Endothelial cell of umbilical vein (primary cell): ENCODE results near the gene SEC16B. TPM values are rescaled to one million over a fixed set of nuclear protein-coding genes. Genes with fewer than 3 reads are reported as not detected.

Experiments
- BruUV-seq: library from RNA; stranded (reverse); fragments of 400-500 nt; replicated peaks from 2 replicates; lab custom pipeline; 2021; lab: Mats Ljungman, UMichigan
- CTCF ChIA-PET: fragments of 300-600, 350-600 bp; sonication (Branson Sonifier 250); formaldehyde crosslinking; loops from one replicate; lab custom pipeline; 2021; ENCODE audit warnings: antibody characterized with exemption, inconsistent platforms; lab: Charles Lee
- POLR2A ChIA-PET: fragments of 300-600, 350-600 bp; sonication (Branson Sonifier 250); formaldehyde crosslinking; loops from one replicate; lab custom pipeline; 2021; ENCODE audit warnings: antibody characterized with exemption, inconsistent platforms; lab: Charles Lee
- DNase-seq: peaks from one replicate; pipeline ENCODE4 v3.0.0-alpha.2; 2011; ENCODE audit warnings: low read depth, low spot score
- FAIRE-seq: peaks from 2 replicates; lab custom pipeline; 2011; peaks lifted over from hg19 to GRCh38; lab: Jason Lieb, UNC
- H2AFZ ChIP-seq: 2 replicates; pipeline ENCODE4 v1.6.0; 2012; ENCODE audit warnings: low read depth, low read length, control low read depth, inconsistent platforms
- H3K27ac ChIP-seq: 2 replicates; pipeline ENCODE4 v1.5.1; 2011; ENCODE audit warnings: low read depth, mild to moderate bottlenecking, control low read depth, low read length, moderate library complexity; ENCODE audit not compliant: insufficient read depth
- H3K27me3 ChIP-seq, 2 experiments: 2 replicates each; pipeline versions ENCODE4 v1.6.0 to v1.6.1; 2011; ENCODE audit warnings: low read length in 2 of 2, mixed read lengths in 1 of 2; ENCODE audit not compliant: control insufficient read depth in 2 of 2, insufficient read depth in 2 of 2
- H3K36me3 ChIP-seq, 2 experiments: 2 replicates in 1 of 2; 3 replicates in 1 of 2; pipeline ENCODE4 v1.5.1; 2011; ENCODE audit warnings: low read length in 2 of 2, mild to moderate bottlenecking in 1 of 2, moderate library complexity in 1 of 2; ENCODE audit not compliant: control insufficient read depth in 2 of 2, insufficient read depth in 2 of 2; ENCODE audit errors: extremely low read depth in 1 of 2
- H3K4me1 ChIP-seq: 3 replicates; pipeline ENCODE4 v1.5.1; 2011; ENCODE audit warnings: mild to moderate bottlenecking, low read length; ENCODE audit not compliant: control insufficient read depth, insufficient read depth; ENCODE audit errors: extremely low read depth
- H3K4me2 ChIP-seq: 2 replicates; pipeline ENCODE4 v1.6.1; 2011; ENCODE audit warnings: low read length, control low read depth, mixed read lengths; ENCODE audit not compliant: insufficient read depth
- H3K4me3 ChIP-seq, 3 experiments: fragments of 200-600 bp in 1 of 3; sonication (generic), shearing (Covaris generic) in 1 of 3; replicated peaks in 1 of 3; 2 replicates each; pipeline ENCODE4 v1.5.1; 2011 to 2016; ENCODE audit warnings: control low read depth in 3 of 3, low read length in 3 of 3, mild to moderate bottlenecking in 2 of 3, inconsistent platforms in 1 of 3, low read depth in 1 of 3, moderate library complexity in 1 of 3; ENCODE audit not compliant: insufficient read depth in 1 of 3
- H3K79me2 ChIP-seq: 2 replicates; pipeline ENCODE4 v1.6.0; 2012; ENCODE audit warnings: low read length, inconsistent platforms; ENCODE audit not compliant: control insufficient read depth, insufficient read depth
- H3K9ac ChIP-seq: replicated peaks from 2 replicates; pipeline ENCODE3; 2011; ENCODE audit warnings: low read length, control low read depth; ENCODE audit not compliant: insufficient read depth; ENCODE audit errors: extremely low read depth
- H3K9me1 ChIP-seq: replicated peaks from 3 replicates; pipeline ENCODE4 v1.6.0; 2011; ENCODE audit warnings: mild to moderate bottlenecking, low read length; ENCODE audit not compliant: control insufficient read depth, insufficient read depth; ENCODE audit errors: extremely low read depth
- H3K9me3 ChIP-seq: replicated peaks from 2 replicates; pipeline ENCODE4 v1.5.1; 2012; ENCODE audit warnings: low read length, inconsistent platforms; ENCODE audit not compliant: control insufficient read depth, insufficient read depth
- H4K20me1 ChIP-seq: replicated peaks from 2 replicates; pipeline ENCODE3; 2011; ENCODE audit warnings: mild to moderate bottlenecking, low read length; ENCODE audit not compliant: control insufficient read depth, insufficient read depth; ENCODE audit errors: extremely low read depth
- CTCF ChIP-seq, 2 donors: IDR thresholded peaks; 1 replicate in 1 of 2; 2 replicates in 1 of 2; pipeline ENCODE4 v1.5.1; 2011; ENCODE audit warnings: low read length in 2 of 2, mild to moderate bottlenecking in 2 of 2, moderate library complexity in 2 of 2, control low read depth in 1 of 2, inconsistent platforms in 1 of 2, low read depth in 1 of 2; ENCODE audit not compliant: insufficient read depth in 1 of 2; ENCODE audit errors: extremely low read depth in 1 of 2
- EZH2 ChIP-seq: IDR thresholded peaks from 2 replicates; pipeline ENCODE4 v1.6.1; 2012; ENCODE audit warnings: borderline replicate concordance, low read depth, mild to moderate bottlenecking, moderate library complexity, low read length, inconsistent platforms; ENCODE audit not compliant: severe bottlenecking
- FOS ChIP-seq: IDR thresholded peaks from 2 replicates; pipeline ENCODE4 v1.6.1; 2011; ENCODE audit warnings: mild to moderate bottlenecking, low read length, moderate library complexity, borderline replicate concordance; ENCODE audit not compliant: insufficient read depth
- GATA2 ChIP-seq: IDR thresholded peaks from 2 replicates; pipeline ENCODE4 v1.7.0; 2011; ENCODE audit warnings: low read depth, mild to moderate bottlenecking, moderate library complexity, mixed read lengths, low read length; ENCODE audit not compliant: insufficient read length, insufficient read depth
- JUN ChIP-seq: IDR thresholded peaks from 2 replicates; pipeline ENCODE4 v1.6.1; 2011; ENCODE audit warnings: borderline replicate concordance, low read depth; ENCODE audit not compliant: insufficient read length, insufficient read depth
- MYC ChIP-seq: IDR thresholded peaks from one replicate; pipeline ENCODE4 v1.6.1; 2011; ENCODE audit warnings: mild to moderate bottlenecking, low read depth, low read length
- POLR2A ChIP-seq: IDR thresholded peaks from 2 replicates; pipeline ENCODE4 v1.6.1; 2012; ENCODE audit warnings: low read depth, mild to moderate bottlenecking, control low read depth, low read length
- POLR2AphosphoS5 ChIP-seq: IDR thresholded peaks from 2 replicates; pipeline ENCODE4 v1.6.1; 2012; ENCODE audit warnings: low read depth, mild to moderate bottlenecking, control low read depth, low read length, moderate library complexity; ENCODE audit not compliant: insufficient read depth
- dilution Hi-C: fragments of 300-500 bp; cut with MboI; formaldehyde crosslinking; loops from one replicate; pipeline ENCODE4 v1.15.0; 2019; ENCODE audit warnings: low sequenced_read_pairs; ENCODE audit not compliant: extremely low pct_ligation_motif_present
- intact Hi-C: fragments of 100-400 bp; cut with micrococcal nuclease; formaldehyde crosslinking; loops from one replicate; pipeline ENCODE4 v1.10.0; 2022
- polyA plus RNA-seq, 4 experiments: library from polyadenylated mRNA; depleted of rRNA in 3 of 4; stranded (reverse) in 3 of 4; unstranded in 1 of 4; fragments of >200 nt; gene quantifications; 2 replicates each; pipeline versions ENCODE4 v1.2.1 to v1.2.3, GENCODE V29; 2011 to 2012; ENCODE audit warnings: missing spikeins in 1 of 4
- total RNA-seq: library from RNA; stranded (reverse); gene quantifications from 2 replicates; pipeline ENCODE4 v1.2.3, GENCODE V29; 2021
- TF ChIP-seq, protein P1 (sequence below): IDR thresholded peaks from 2 replicates; pipeline ENCODE4 v1.6.1; 2011; ENCODE audit not compliant: insufficient read depth, insufficient read length

Gene SEC16B
- total and polyA plus RNA-seq, 2 donors (not counting 3 experiments of a cell fraction or from before 2014, with no cell fraction given): 0.44 to 0.58 TPM

DNA sequence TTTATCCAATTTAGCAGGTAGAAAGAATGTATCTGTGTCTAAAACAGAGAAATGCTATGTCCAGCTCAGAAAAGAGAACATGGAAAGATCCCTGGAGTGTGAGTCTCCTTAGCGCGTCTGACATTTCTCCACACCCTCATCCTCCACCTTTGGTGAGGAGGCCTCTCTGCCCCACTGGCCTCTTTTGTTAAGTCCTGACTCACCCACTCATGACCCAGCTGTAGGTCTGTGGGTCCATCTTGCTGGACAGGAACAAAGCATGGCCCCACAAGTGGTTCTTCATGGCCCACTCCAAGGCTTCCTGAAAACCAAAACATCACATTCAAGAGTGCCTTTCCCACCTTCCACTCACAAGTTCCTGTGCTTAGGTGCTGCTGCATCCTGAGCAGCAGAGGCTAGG is 15.8 kb downstream of the SEC16B start:
- intact Hi-C loops: no loop called here
- CTCF ChIA-PET: no interaction called here
- no TSS peak for BruUV-seq

More for the DNA sequence above, 15.8 kb downstream of the SEC16B start:
- no peak overlapping the region for H3K4me3 ChIP-seq
- no peak overlapping the region for H3K4me2 ChIP-seq
- no peaks in the 10 kb centered on the region for H3K9me3 ChIP-seq
- dilution Hi-C loops: no loop called here
- DNase-seq (no peak), FAIRE-seq (no peak)
- H3K36me3 ChIP-seq: no peaks in the 10 kb centered on the region
- no peaks in the 10 kb centered on the region for H3K27me3 ChIP-seq
- no peaks in the 10 kb centered on the region for H3K79me2 ChIP-seq
- no peaks in the 10 kb centered on the region for H3K4me1 ChIP-seq
- no peaks in the 10 kb centered on the region for H3K9me1 ChIP-seq
- no peak overlapping the region for H3K9ac ChIP-seq
- no peaks in the 10 kb centered on the region for H4K20me1 ChIP-seq
- POLR2A ChIA-PET: no interaction called here
- no peak overlapping the region for H2AFZ ChIP-seq
- no peak for TF ChIP-seq POLR2AphosphoS5
- no peak for TF ChIP-seq JUN
- TF ChIP-seq, protein P1, sequence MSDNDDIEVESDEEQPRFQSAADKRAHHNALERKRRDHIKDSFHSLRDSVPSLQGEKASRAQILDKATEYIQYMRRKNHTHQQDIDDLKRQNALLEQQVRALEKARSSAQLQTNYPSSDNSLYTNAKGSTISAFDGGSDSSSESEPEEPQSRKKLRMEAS: no peak
- no peak for TF ChIP-seq FOS
- no peak for TF ChIP-seq POLR2A
- no peak for TF ChIP-seq MYC
- no peak for TF ChIP-seq CTCF (IDR thresholded peaks at IDR 0.05; ENCODE audit: extremely low read depth in 1 of 2, insufficient read depth in 1 of 2, low read depth in 1 of 2, low read length in 2 of 2)
- no peak for TF ChIP-seq GATA2
- no peak for TF ChIP-seq EZH2
- no peak overlapping the region for H3K27ac ChIP-seq
